Measurements from ENCODE around the gene DDX50.

The DDX50 gene

DNA sequence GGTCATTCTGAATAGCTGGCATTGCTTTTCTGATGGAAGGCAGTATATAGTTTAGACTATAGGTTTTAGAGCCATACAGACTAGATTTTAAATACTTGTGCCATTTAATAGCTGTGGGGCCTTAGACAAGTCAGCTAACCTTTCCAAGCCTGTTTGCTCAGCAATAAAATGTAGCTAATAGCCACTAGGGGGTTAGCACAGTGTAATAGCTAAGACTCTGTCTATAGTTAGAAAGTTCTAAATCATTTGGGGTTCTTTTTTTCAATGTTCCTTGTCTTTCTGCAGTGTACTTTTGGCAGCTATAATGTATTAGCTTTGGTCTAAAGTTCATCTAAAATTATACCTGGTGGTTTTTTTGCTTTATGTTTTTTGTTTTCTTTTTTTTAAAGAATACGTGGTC lies 80.0 kb downstream of the DDX50 start:
- no peak for DNase-seq (ENCODE audit: low read depth in 1 of 2, low spot score in 1 of 2)

DNA sequence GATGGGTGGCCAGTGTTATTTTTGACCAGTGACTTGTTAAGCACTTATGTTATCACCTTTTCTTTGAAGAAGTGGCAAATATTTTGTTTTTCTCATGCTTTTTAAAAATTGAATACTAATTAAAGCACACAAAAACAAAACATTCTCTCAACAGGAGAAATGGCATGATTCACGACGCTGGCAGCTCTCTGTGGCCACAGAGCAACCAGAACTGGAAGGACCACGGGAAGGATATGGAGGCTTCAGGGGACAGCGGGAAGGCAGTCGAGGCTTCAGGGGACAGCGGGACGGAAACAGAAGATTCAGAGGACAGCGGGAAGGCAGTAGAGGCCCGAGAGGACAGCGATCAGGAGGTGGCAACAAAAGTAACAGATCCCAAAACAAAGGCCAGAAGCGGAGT lies 81.3 kb downstream of the DDX50 start:
- no peak for DNase-seq (ENCODE audit: low read depth in 1 of 2, low spot score in 1 of 2)

DNA sequence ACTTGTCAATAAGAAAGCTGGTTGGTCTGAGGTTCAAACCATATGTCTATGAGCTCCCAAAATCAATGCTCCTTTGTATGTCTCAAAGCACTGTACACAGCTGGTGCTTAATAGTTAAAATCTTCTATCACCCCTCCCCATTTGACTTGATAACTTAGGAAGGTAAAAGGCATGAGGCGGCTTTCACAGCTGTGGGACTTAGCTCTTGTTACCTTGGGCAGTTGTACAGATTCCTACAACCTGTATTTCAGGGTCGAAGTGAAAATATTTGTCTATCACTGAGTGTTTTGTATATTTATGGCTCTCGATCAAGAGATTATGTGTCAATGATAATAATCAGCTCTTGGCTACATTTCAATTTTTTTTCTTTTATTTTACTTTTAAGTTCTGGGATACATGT lies 86.5 kb downstream of the DDX50 start:
- no peak for DNase-seq (ENCODE audit: low read depth in 1 of 2, low spot score in 1 of 2)

DNA sequence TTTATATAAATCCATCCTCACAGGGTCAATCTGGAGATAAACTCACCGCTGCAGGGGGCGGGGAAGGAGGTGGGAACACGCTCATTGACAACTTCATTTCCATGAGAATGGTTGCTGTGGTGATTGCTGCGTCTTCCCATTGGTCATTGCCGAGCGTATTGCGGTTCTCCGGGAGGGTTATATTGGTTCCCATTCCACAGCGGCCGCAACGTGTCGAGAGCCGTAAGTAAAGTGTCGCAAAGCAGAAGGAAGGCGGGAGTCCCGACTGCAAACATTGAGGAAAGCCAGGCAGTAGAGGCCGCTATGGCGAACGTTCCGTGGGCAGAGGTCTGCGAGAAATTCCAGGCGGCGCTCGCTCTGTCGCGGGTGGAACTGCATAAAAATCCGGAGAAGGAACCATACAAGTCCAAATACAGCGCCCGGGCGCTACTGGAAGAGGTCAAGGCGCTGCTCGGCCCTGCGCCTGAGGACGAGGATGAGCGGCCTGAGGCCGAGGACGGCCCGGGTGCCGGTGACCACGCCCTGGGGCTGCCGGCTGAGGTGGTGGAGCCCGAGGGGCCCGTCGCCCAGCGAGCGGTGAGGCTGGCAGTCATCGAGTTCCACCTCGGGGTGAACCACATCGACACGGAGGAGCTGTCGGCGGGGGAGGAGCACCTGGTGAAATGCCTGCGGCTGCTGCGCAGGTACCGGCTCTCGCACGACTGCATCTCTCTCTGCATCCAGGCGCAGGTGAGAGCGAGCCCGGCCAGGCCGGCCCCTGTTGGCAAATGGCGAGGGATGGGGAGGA lies 87.6 kb downstream of the DDX50 start, which contains the start of gene KIFBP:
Gene KIFBP, plus strand, starts transcription at position 274 of the 787 bp plus-strand sequence. Its CDS starts 30 bp downstream, at position 304.
- DNase-seq (ENCODE audit: low read depth in 1 of 2, low spot score in 1 of 2) = peak; percentile 53 to 62

DNA sequence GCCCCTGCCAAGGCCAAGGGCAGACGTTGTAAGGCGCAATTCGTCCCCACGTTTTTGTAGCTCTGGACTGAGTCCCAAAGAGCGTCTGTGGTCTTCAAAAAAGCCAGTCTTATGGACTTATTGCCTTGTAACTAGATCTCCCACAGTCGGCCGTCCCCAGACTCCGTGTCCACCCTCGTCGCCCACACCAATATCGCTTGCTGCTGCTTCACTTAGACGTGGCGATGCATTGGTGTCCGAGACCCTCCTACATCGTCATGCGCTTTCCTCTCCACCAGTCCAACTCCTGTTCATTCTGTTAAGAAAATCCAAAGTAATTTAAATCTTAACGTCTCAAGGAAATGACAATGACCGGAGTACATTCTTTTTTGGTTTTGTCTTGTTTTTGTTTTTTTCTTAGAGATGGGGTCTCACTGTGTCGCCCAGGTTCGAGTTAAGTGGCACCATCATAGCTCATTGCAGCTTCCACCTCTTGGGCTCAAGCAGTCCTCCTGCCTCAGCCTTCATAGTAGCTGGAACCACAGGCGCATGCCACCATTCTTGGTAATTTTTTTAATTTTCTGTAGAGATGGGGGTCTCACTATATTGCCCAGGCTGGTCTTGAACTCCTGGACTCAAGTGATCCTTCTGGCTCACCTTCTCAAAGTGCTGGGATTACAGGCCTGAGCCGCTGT lies 88.3 kb downstream of the DDX50 start:
- no peak for DNase-seq (ENCODE audit: low read depth in 1 of 2, low spot score in 1 of 2)

DNA sequence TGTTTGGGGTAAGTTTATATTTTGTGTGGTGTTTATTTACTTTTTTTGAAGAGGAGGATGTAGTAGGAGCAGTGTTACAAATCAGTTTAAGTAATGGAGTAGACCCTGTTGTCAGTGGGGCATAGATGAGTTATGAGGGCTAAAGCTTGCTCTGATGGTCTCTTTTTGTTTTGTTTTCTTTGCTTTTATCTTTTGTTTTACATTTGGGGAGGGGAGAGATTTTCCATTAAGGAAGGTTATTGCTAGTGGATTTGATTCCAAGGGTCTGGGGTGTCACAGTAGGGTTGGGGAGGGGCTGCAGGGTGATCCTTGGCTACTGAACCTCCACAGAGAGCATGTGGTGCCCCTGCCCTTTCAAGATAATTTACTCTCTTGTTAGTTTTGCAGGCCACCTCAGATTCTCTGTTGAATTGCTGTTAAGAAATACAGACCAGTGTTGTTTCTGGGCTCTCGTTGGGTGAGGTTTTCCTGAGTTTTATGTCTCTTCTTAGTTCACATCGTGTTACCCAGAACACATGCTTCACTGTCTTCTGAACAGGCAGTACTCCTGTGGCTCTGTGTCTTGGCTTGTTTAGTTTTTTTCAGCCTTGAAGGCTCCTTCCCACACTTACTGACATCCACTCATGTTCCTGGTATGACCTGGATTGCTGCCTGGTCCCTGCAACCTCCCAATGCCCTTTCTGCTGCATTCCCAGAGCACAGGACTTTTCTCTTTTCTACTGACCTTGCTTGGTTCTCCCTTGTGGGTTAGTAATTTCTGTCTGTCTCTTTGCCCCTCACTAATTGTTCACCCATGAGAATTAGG lies 91.7 kb downstream of the DDX50 start:
- no peak for DNase-seq (ENCODE audit: low read depth in 1 of 2, low spot score in 1 of 2)

Measured in stimulated activated CD4-positive, alpha-beta T cell treated with anti-CD3 and anti-CD28 coated beads, Interleukin-15, amount 100 ng/mL, for 1 hour (primary cell).